MCF 10A (cell line): ENCODE data around the gene MUC12. TPM values are rescaled to one million over a fixed set of nuclear protein-coding genes. Genes with fewer than 3 reads are reported as not detected.
"Not testable (repeated sequence)": the region's sequence is repeated elsewhere in the genome, so short reads cannot be mapped to it uniquely, and the experiment has no call there.

Experiments used
- BruUV-seq: library from RNA; stranded (reverse); fragments of 400-500 nt; replicated peaks from 2 replicates; lab custom pipeline; 2021; lab: Mats Ljungman, UMichigan
- CTCF ChIA-PET: fragments of 300-600 bp; sonication (Branson Sonifier 250); formaldehyde crosslinking; extraction: SDS; loops from one replicate; lab custom pipeline; 2021; ENCODE audit warnings: antibody characterized with exemption, inconsistent platforms; lab: Yijun Ruan, JAX
- POLR2A ChIA-PET: fragments of 300-600, 350-650 bp; sonication (Branson Sonifier 250); formaldehyde crosslinking; extraction: SDS; loops from one replicate; lab custom pipeline; 2020; ENCODE audit warnings: antibody characterized with exemption, inconsistent platforms; lab: Yijun Ruan, JAX
- DNase-seq: peaks from one replicate; pipeline ENCODE4 v3.0.0-alpha.2; 2018; ENCODE audit not compliant: unreplicated experiment
- H3K27ac Mint-ChIP-seq: one replicate; pipeline ENCODE4 v1.8.0; 2022; ENCODE audit warnings: mild to moderate bottlenecking, low read depth, mixed read lengths; ENCODE audit not compliant: unreplicated experiment
- H3K27me3 Mint-ChIP-seq: one replicate; pipeline ENCODE4 v1.8.0; 2022; ENCODE audit warnings: mixed read lengths; ENCODE audit not compliant: insufficient read depth, unreplicated experiment
- H3K36me3 Mint-ChIP-seq: one replicate; pipeline ENCODE4 v1.8.0; 2022; ENCODE audit warnings: mild to moderate bottlenecking, moderate library complexity, mixed read lengths; ENCODE audit not compliant: insufficient read depth, unreplicated experiment
- H3K4me1 Mint-ChIP-seq: one replicate; pipeline ENCODE4 v1.8.0; 2022; ENCODE audit warnings: mixed read lengths; ENCODE audit not compliant: insufficient read depth, unreplicated experiment
- H3K4me3 Mint-ChIP-seq: one replicate; pipeline ENCODE4 v1.8.0; 2022; ENCODE audit warnings: mild to moderate bottlenecking, moderate library complexity, mixed read lengths; ENCODE audit not compliant: unreplicated experiment
- H3K9me3 Mint-ChIP-seq: one replicate; pipeline ENCODE4 v1.8.0; 2022; ENCODE audit warnings: mixed read lengths; ENCODE audit not compliant: unreplicated experiment
- intact Hi-C: fragments of 100-400 bp; cut with micrococcal nuclease; formaldehyde crosslinking; loops from 2 replicates; pipeline ENCODE4 v1.14.1; 2022
- total RNA-seq: library from RNA; stranded (reverse); gene quantifications from 2 replicates; pipeline ENCODE4 v1.2.3, GENCODE V29; 2022
- TF ChIP-seq, protein P1 (sequence below): fragments of 200-600 bp; IDR thresholded peaks from one replicate; pipeline ENCODE4 v1.8.0; 2022; ENCODE audit warnings: antibody characterized with exemption, mild to moderate bottlenecking; ENCODE audit not compliant: unreplicated experiment

Gene MUC12
- total RNA-seq, 1 experiment from 2014 or later = not detected

DNA sequence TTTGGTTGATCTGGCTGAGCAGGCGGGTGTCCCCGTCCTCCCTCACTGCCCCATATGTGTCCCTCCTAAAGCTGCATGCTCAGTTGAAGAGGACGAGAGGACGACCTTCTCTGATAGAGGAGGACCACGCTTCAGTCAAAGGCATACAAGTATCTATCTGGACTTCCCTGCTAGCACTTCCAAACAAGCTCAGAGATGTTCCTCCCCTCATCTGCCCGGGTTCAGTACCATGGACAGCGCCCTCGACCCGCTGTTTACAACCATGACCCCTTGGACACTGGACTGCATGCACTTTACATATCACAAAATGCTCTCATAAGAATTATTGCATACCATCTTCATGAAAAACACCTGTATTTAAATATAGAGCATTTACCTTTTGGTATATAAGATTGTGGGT, 89.0 kb downstream of the MUC12 start:
- no peaks in the 10 kb centered on the region for H3K4me1 Mint-ChIP-seq
- intact Hi-C loops = loop anchor here (2.0 to 10.0 kb wide), 2 partner anchors 92 to 334 kb away; partner anchors contain the start of gene EPO
- no peak overlapping the region for H3K27ac Mint-ChIP-seq
- DNase-seq = peak; percentile 55
- no peaks in the 10 kb centered on the region for H3K9me3 Mint-ChIP-seq
- H3K36me3 Mint-ChIP-seq = no peaks in the 10 kb centered on the region
- ChIA-PET CTCF (interaction anchor here (0.5 to 5.9 kb wide), 23 partner anchors 8 to 1136 kb away, joined by 3 to 64 read pairs (median 3); partner anchors contain the start of genes ACHE and MUC3A), POLR2A (interaction anchor here (0.6 to 1.1 kb wide), 3 partner anchors 26 to 169 kb away, joined by 3 to 5 read pairs (median 3); partner anchors contain the start of gene UFSP1)
- H3K4me3 Mint-ChIP-seq = no peak overlapping the region
- BruUV-seq = no TSS peak
- peaks cover 77% of the 10 kb centered on the region for H3K27me3 Mint-ChIP-seq
- TF ChIP-seq, protein P1, sequence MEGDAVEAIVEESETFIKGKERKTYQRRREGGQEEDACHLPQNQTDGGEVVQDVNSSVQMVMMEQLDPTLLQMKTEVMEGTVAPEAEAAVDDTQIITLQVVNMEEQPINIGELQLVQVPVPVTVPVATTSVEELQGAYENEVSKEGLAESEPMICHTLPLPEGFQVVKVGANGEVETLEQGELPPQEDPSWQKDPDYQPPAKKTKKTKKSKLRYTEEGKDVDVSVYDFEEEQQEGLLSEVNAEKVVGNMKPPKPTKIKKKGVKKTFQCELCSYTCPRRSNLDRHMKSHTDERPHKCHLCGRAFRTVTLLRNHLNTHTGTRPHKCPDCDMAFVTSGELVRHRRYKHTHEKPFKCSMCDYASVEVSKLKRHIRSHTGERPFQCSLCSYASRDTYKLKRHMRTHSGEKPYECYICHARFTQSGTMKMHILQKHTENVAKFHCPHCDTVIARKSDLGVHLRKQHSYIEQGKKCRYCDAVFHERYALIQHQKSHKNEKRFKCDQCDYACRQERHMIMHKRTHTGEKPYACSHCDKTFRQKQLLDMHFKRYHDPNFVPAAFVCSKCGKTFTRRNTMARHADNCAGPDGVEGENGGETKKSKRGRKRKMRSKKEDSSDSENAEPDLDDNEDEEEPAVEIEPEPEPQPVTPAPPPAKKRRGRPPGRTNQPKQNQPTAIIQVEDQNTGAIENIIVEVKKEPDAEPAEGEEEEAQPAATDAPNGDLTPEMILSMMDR = no peak

DNA sequence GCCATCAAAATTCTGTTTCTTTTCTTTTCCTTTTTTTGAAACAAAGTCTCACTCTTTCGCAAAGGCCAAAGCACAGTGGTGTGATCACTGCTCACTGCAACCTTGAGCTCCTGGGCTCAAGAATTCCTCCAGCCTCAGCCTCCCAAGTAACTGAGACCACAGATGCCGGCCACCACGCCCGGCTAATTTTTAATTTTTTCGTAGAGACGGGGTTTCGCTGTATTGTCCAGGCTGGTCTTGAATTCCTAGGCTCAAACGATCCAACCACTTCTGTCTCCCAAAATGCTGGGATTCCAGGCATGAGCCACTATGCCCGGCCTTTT, 90.2 kb downstream of the MUC12 start:
- ChIA-PET POLR2A (interaction anchor here (0.6 to 0.9 kb wide), 3 partner anchors 165 to 185 kb away, joined by 3 to 4 read pairs (median 3); partner anchors contain the start of gene SRRT), CTCF (interaction anchor here (0.5 to 5.9 kb wide), 23 partner anchors 10 to 958 kb away, joined by 3 to 64 read pairs (median 4); partner anchors contain the start of genes ACHE, AP4M1 and UFSP1)
- peaks cover 77% of the 10 kb centered on the region for H3K27me3 Mint-ChIP-seq
- no peaks in the 10 kb centered on the region for H3K36me3 Mint-ChIP-seq
- BruUV-seq = no TSS peak
- TF ChIP-seq, protein P1 = no peak
- no peak overlapping the region for H3K4me3 Mint-ChIP-seq
- no peaks in the 10 kb centered on the region for H3K4me1 Mint-ChIP-seq
- no peaks in the 10 kb centered on the region for H3K9me3 Mint-ChIP-seq
- no peak overlapping the region for H3K27ac Mint-ChIP-seq
- no peak for DNase-seq
- intact Hi-C loops = loop anchor here (1.0 to 10.0 kb wide), 3 partner anchors 93 to 335 kb away; partner anchors contain the start of gene EPO

GRCh38 chr7:101060992-101061391, 91.6 kb downstream of the MUC12 start:
- BruUV-seq = no TSS peak
- intact Hi-C loops = no loop called here
- Mint-ChIP-seq H3K27me3 (peaks cover 70% of the 10 kb centered on the region), H3K9me3 (no peaks in the 10 kb centered on the region), H3K36me3 (no peaks in the 10 kb centered on the region), H3K27ac (no peak overlapping the region), H3K4me3 (no peak overlapping the region), H3K4me1 (peaks cover 1% of the 10 kb centered on the region)
- POLR2A ChIA-PET = interaction anchor here (0.6 to 1.1 kb wide), 2 partner anchors 24 to 623 kb away, joined by 3 to 4 read pairs; partner anchors contain the start of gene TRIM56
- no peak for DNase-seq
- TF ChIP-seq, protein P1 = no peak
- CTCF ChIA-PET = interaction anchor here (0.6 to 5.9 kb wide), 4 partner anchors 24 to 222 kb away, joined by 3 to 47 read pairs (median 3); partner anchors contain the start of genes ACHE, FIS1 and TRIM56

DNA sequence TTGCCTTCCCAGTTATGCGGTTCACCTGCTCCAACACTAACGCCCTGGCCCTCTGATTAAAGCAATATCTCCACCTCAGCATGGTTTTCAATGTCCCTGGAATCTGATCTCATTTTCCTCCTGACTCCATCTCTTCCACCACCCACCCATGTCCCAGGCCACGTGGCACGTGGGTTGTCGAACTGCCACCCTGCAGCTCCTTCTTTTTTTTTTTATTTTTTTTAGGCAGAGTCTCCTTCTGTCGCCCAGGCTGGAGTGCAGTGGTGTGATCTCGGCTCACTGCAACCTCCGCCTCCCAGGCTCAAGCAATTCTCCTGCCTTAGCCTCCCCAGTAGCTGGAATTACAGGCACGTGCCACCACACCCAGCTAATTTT, 94.8 kb downstream of the MUC12 start:
- Mint-ChIP-seq H3K27me3 (peaks cover 47% of the 10 kb centered on the region), H3K4me1 (peaks cover 10% of the 10 kb centered on the region)
- H3K9me3 Mint-ChIP-seq, H3K27ac Mint-ChIP-seq, DNase-seq, BruUV-seq, H3K36me3 Mint-ChIP-seq, intact Hi-C loops, H3K4me3 Mint-ChIP-seq, POLR2A ChIA-PET: not testable (repeated sequence)
- CTCF ChIA-PET = interaction anchor here (0.6 to 3.3 kb wide), 3 partner anchors 170 to 475 kb away, joined by 3 to 13 read pairs (median 3); no protein-coding TSS in a partner anchor

DNA sequence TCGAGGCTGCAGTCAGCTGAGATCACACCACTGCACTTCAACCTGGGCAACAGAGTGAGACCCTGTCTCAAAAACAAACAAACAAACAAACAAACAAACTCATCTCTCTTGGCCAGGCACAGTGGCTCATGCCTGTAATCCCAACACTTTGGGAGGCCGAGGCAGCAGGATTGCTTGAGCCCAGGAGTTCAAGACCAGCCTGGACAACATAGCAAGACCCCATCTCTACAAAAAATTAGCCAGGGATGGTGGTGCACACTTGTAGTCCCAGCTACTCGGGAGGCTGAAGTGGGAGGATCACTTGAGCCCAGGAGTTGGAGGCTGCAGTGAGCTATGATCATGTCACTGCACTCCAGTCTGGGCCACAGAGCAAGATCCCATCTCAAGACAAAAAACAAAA, 95.8 kb downstream of the MUC12 start:
- H3K36me3 Mint-ChIP-seq, H3K4me3 Mint-ChIP-seq, BruUV-seq, H3K27ac Mint-ChIP-seq, POLR2A ChIA-PET, DNase-seq, H3K9me3 Mint-ChIP-seq, intact Hi-C loops: not testable (repeated sequence)
- H3K4me1 Mint-ChIP-seq = peaks cover 10% of the 10 kb centered on the region
- H3K27me3 Mint-ChIP-seq = peaks cover 47% of the 10 kb centered on the region
- CTCF ChIA-PET = interaction anchor here (1.3 to 3.3 kb wide), 2 partner anchors 12 to 171 kb away, joined by 4 to 13 read pairs; no protein-coding TSS in a partner anchor
